SU-DHL-6 (cell line): ENCODE data around the gene ZNF516.

Source experiments
- CTCF ChIP-seq: fragments of 200-600 bp; sonication (generic); IDR thresholded peaks from one replicate; pipeline ENCODE4 v1.5.1; 2017; ENCODE audit warnings: antibody characterized with exemption, mild to moderate bottlenecking, low read length, moderate library complexity; ENCODE audit not compliant: insufficient read depth, poor library complexity, severe bottlenecking
- EZH2phosphoT487 ChIP-seq: fragments of 200-600 bp; sonication (generic), shearing (Covaris generic); conservative IDR thresholded peaks from 2 replicates; pipeline ENCODE4 v1.6.1; 2018; ENCODE audit warnings: mild to moderate bottlenecking, antibody characterized with exemption, low read length, moderate library complexity, mixed read lengths

GRCh38 chr18:76376668-76377358 is 118.2 kb downstream of the ZNF516 start:
- TF ChIP-seq CTCF (no peak), EZH2phosphoT487 (no peak)
